ENCODE data around the gene OTOG. TPM values are rescaled to one million over a fixed set of nuclear protein-coding genes. Genes with fewer than 3 reads are reported as not detected.

The OTOG gene
- total RNA-seq, 1 experiment from 2014 or later: 0.35 TPM

GRCh38 chr11:17694494-17695110 is 147.5 kb downstream of the OTOG start:
- no peak for DNase-seq
- no peaks in the 10 kb centered on the region for H3K79me1 ChIP-seq (ENCODE audit: insufficient read depth, low read depth, low read length, poor library complexity, severe bottlenecking)
- 0 out of 2 replicates have a peak, but pooled peaks cover 1% of the 10 kb centered on the region for H3K79me2 ChIP-seq (ENCODE audit: insufficient read depth, low read length)
- H3K23ac ChIP-seq (ENCODE audit: insufficient read length, low read depth, low read length): no peak overlapping the region
- no peak overlapping the region for H3K4me2 ChIP-seq (ENCODE audit: insufficient read depth, insufficient read length, low read length)
- no peak overlapping the region for H3K56ac ChIP-seq (ENCODE audit: insufficient read length, low read depth, low read length)
- H3K27me3 ChIP-seq (ENCODE audit: insufficient read depth, low read length): peaks cover 19% of the 10 kb centered on the region
- no peak overlapping the region for H4K91ac ChIP-seq (ENCODE audit: insufficient read length, low read depth, low read length)
- H3K27ac ChIP-seq (ENCODE audit: insufficient read length, low read depth, low read length): no peak overlapping the region
- peaks cover 0 to 16% of the 10 kb centered on the region in 2 experiments; a peak in 3 of 4 replicates for H3K4me1 Mint-ChIP-seq
- WGBS (ENCODE audit: extremely low coverage, insufficient read length, low lambda C conversion rate): no CpG with 5 or more reads among the region's 10 CpGs
- no peak overlapping the region for H2BK15ac ChIP-seq (ENCODE audit: low read depth, low read length)
- no peak overlapping the region for H3K14ac ChIP-seq (ENCODE audit: insufficient read depth, low read length)
- no peaks in the 10 kb centered on the region for H3K36me3 Mint-ChIP-seq (ENCODE audit: insufficient read depth in 1 of 3, low read depth in 3 of 3)
- no peak overlapping the region for H2BK5ac ChIP-seq (ENCODE audit: insufficient read length, low read length)
- no peak overlapping the region for H4K8ac ChIP-seq (replicated peaks; ENCODE audit: insufficient read length, low read depth, low read length)
- no peaks in the 10 kb centered on the region for H3K4me1 ChIP-seq (ENCODE audit: insufficient read depth, low read length)
- TF ChIP-seq CTCF (conservative IDR thresholded peaks at IDR 0.05): no peak
- no peak overlapping the region for H2AK5ac ChIP-seq (ENCODE audit: insufficient read length, low read length)
- H4K5ac ChIP-seq (ENCODE audit: insufficient read length, low read depth, low read length): no peak overlapping the region
- no peak overlapping the region for H3K9ac ChIP-seq (ENCODE audit: extremely low read depth, insufficient read length, low read length)
- H3K27ac Mint-ChIP-seq: no peak overlapping the region
- H3K9me3 ChIP-seq (ENCODE audit: control insufficient read depth, low read depth, low read length): no peaks in the 10 kb centered on the region
- no peak overlapping the region for H2BK120ac ChIP-seq (ENCODE audit: low read depth, low read length, poor library complexity, severe bottlenecking)
- no peak overlapping the region for H3K18ac ChIP-seq (ENCODE audit: insufficient read length, low read depth, low read length)
- H3K4ac ChIP-seq (ENCODE audit: low read depth, low read length): no peak overlapping the region
- peaks cover 4% of the 10 kb centered on the region for H3K23me2 ChIP-seq (ENCODE audit: insufficient read length, low read depth, low read length, poor library complexity, severe bottlenecking)
- no peak overlapping the region for H2AFZ ChIP-seq (ENCODE audit: low read length)
- H3K27me3 Mint-ChIP-seq (ENCODE audit: low read depth): peaks cover 69% of the 10 kb centered on the region
- H3T11ph ChIP-seq (ENCODE audit: low read length): no peak overlapping the region
- H3K9me3 Mint-ChIP-seq: no peaks in the 10 kb centered on the region
- no peak overlapping the region for H2BK20ac ChIP-seq (ENCODE audit: low read depth, low read length, poor library complexity, severe bottlenecking)
- H2BK12ac ChIP-seq (ENCODE audit: insufficient read length, low read depth, low read length): no peak overlapping the region
- no peak overlapping the region; a peak in 1 of 5 replicates for H3K4me3 Mint-ChIP-seq
- no peaks in the 10 kb centered on the region for H4K20me1 ChIP-seq (ENCODE audit: control insufficient read depth, insufficient read depth, insufficient read length)
